K562 (cell line): Measurements from ENCODE around the gene ICAM2. TPM values are rescaled to one million over a fixed set of nuclear protein-coding genes. Genes with fewer than 3 reads are reported as not detected.
A peak's percentile ranks its signal among the peaks of the same experiment; 100 is the strongest.

Source experiments
- ATF6 ChIP-seq: sonication (generic); formaldehyde crosslinking; IDR thresholded peaks from 2 replicates; pipeline ENCODE4 v1.4.0; 2020; ENCODE audit warnings: mild to moderate bottlenecking, missing genetic modification reagents
- C11orf30 ChIP-seq: fragments of 450-650 bp; IDR thresholded peaks from 2 replicates; pipeline ENCODE4 v1.6.1; 2016; ENCODE audit warnings: low read depth, mild to moderate bottlenecking
- DPF2 ChIP-seq: fragments of 450-650 bp; IDR thresholded peaks from 2 replicates; pipeline ENCODE4 v1.6.1; 2016
- FIP1L1 ChIP-seq: fragments of 200-400 bp; formaldehyde crosslinking; IDR thresholded peaks from 2 replicates; pipeline ENCODE4 v1.6.1; 2018; ENCODE audit warnings: mild to moderate bottlenecking, low read depth, low read length; ENCODE audit not compliant: poor library complexity, severe bottlenecking
- GATAD2B ChIP-seq: fragments of 450-650 bp; IDR thresholded peaks from 2 replicates; pipeline ENCODE4 v1.6.1; 2017; ENCODE audit warnings: mild to moderate bottlenecking, borderline replicate concordance
- KLF10 ChIP-seq: fragments of 250-450 bp; sonication (Bioruptor Pico); IDR thresholded peaks from 2 replicates; pipeline ENCODE4 v1.6.1; 2021; ENCODE audit warnings: matching md5 sums
- LARP7 ChIP-seq: fragments of 450-650 bp; IDR thresholded peaks from 2 replicates; pipeline ENCODE4 v1.6.1; 2016
- MECOM ChIP-seq: fragments of 250-450 bp; sonication (Bioruptor Pico); IDR thresholded peaks from 2 replicates; pipeline ENCODE4 v1.8.0; 2022; ENCODE audit warnings: inconsistent platforms
- NR2C2 ChIP-seq, 2 experiments: fragments of 200-800 bp in 1 of 2; sonication (Bioruptor generic) in 1 of 2; sonication (generic) in 1 of 2; formaldehyde crosslinking in 1 of 2; IDR thresholded peaks; 2 replicates each; pipeline versions ENCODE4 v1.6.1 to v1.8.0; 2016 to 2022; ENCODE audit warnings: mild to moderate bottlenecking in 1 of 2, missing compliant biosample characterization in 1 of 2, missing genetic modification characterization in 1 of 2, missing genetic modification reagents in 1 of 2
- PHB ChIP-seq: fragments of 250-450 bp; sonication (Bioruptor Pico); IDR thresholded peaks from 2 replicates; pipeline ENCODE4 v1.5.0; 2021
- POLR2A ChIP-seq: fragments of 450-650 bp; conservative IDR thresholded peaks from 2 replicates; pipeline ENCODE4 v1.6.1; 2016
- RB1 ChIP-seq: fragments of 450-650 bp; IDR thresholded peaks from 2 replicates; pipeline ENCODE4 v1.6.1; 2017; ENCODE audit warnings: low read depth, mild to moderate bottlenecking
- RBM14 ChIP-seq: fragments of 200-400 bp; formaldehyde crosslinking; IDR thresholded peaks from 2 replicates; pipeline ENCODE4 v1.6.1; 2018; ENCODE audit warnings: low read depth, mild to moderate bottlenecking, low read length, moderate library complexity, borderline replicate concordance; ENCODE audit not compliant: insufficient read depth
- SNRNP70 ChIP-seq: fragments of 200-400 bp; formaldehyde crosslinking; optimal IDR thresholded peaks from 2 replicates; pipeline ENCODE3; 2017; ENCODE audit warnings: low read depth, low read length
- SPI1 ChIP-seq: IDR thresholded peaks from 2 replicates; pipeline ENCODE4 v1.6.1; 2011; ENCODE audit warnings: low read depth, low read length, control low read depth, borderline replicate concordance
- STAT5B ChIP-seq: fragments of 250-450 bp; sonication (Bioruptor Pico); IDR thresholded peaks from 2 replicates; pipeline ENCODE4 v1.8.0; 2021; ENCODE audit warnings: mild to moderate bottlenecking, inconsistent platforms
- TARDBP ChIP-seq: fragments of 450-650 bp; IDR thresholded peaks from 2 replicates; pipeline ENCODE4 v1.6.1; 2016
- ZBED1 ChIP-seq: IDR thresholded peaks from 2 replicates; pipeline ENCODE4 v1.6.1; 2014
- ZC3H11A ChIP-seq: IDR thresholded peaks from 2 replicates; pipeline ENCODE4 v1.6.1; 2012; ENCODE audit warnings: low read depth, low read length, improper control_type of control experiment
- polyA plus RNA-seq, 8 experiments: library from polyadenylated mRNA; depleted of rRNA in 4 of 8; stranded (reverse) in 5 of 8; unstranded in 3 of 8; fragments of >200 nt; fragmentation: Nextera tagmentation in 2 of 8; fragmentation: Illumina TruSeq in 1 of 8; extraction: Ambion mirVana in 2 of 8; extraction: Trizol in 1 of 8; gene quantifications; 2 replicates each; pipeline versions ENCODE4 v1.2.1 to v1.2.3, GENCODE V29; 2011 to 2014; ENCODE audit warnings: inconsistent platforms in 1 of 8, missing spikeins in 1 of 8
- total RNA-seq, 7 experiments: library from RNA; depleted of rRNA in 6 of 7; stranded (reverse); fragments of >200 nt in 6 of 7; fragmentation: Illumina TruSeq in 2 of 7; extraction: Trizol in 2 of 7; gene quantifications; 2 replicates each; pipeline versions ENCODE4 v1.2.1 to v1.2.3, GENCODE V29; 2011 to 2021; ENCODE audit warnings: low replicate concordance in 1 of 7
- TF ChIP-seq, protein P1 (sequence below): fragments of 200-400 bp; formaldehyde crosslinking; IDR thresholded peaks from 2 replicates; pipeline ENCODE4 v1.6.1; 2017; ENCODE audit warnings: mild to moderate bottlenecking, low read depth, low read length, moderate library complexity
- TF ChIP-seq, protein P2 (sequence below): fragments of 250-450 bp; sonication (Bioruptor Pico); IDR thresholded peaks from 2 replicates; pipeline ENCODE4 v1.8.0; 2022; ENCODE audit warnings: moderate library complexity, mild to moderate bottlenecking, inconsistent platforms
- TF ChIP-seq, protein P3 (sequence below): sonication (generic); formaldehyde crosslinking; IDR thresholded peaks from 2 replicates; pipeline ENCODE4 v1.8.0; 2022; ENCODE audit warnings: missing genetic modification reagents, mild to moderate bottlenecking, moderate library complexity, borderline replicate concordance
- TF ChIP-seq, protein P4 (sequence below): fragments of 450-650 bp; formaldehyde crosslinking; IDR thresholded peaks from 2 replicates; pipeline ENCODE4 v1.4.0; 2020; ENCODE audit warnings: mild to moderate bottlenecking, moderate library complexity

The ICAM2 gene
- total and polyA plus RNA-seq, 9 of the 15 experiments (the other 6 are each of a cell fraction or from before 2014, with no cell fraction given), result 37.9 to 89.4 (median 60.6) TPM

- TF ChIP-seq RBM14 (no peak), TARDBP (no peak; the same call in 1 of the 2 replicates), NR2C2 (CRISPR knock-in tag; IDR thresholded peaks at IDR 0.05) (no peak), NR2C2 (tag; IDR thresholded peaks at IDR 0.05) (no peak), ATF6 (CRISPR knock-in tag) (no peak), ZBED1 (no peak), STAT5B (CRISPR knock-in tag) (no peak), MECOM (CRISPR knock-in tag) (no peak), SNRNP70 (no peak), SPI1 (no peak), DPF2 (no peak), GATAD2B (no peak), KLF10 (CRISPR knock-in tag) (no peak), FIP1L1 (no peak), LARP7 (no peak), ZC3H11A (no peak), C11orf30 (no peak), RB1 (no peak), POLR2A (no peak), PHB (CRISPR knock-in tag) (0 out of 2 replicates have a peak, but pooled peaks have one; percentile 30)
- TF ChIP-seq, protein P1, sequence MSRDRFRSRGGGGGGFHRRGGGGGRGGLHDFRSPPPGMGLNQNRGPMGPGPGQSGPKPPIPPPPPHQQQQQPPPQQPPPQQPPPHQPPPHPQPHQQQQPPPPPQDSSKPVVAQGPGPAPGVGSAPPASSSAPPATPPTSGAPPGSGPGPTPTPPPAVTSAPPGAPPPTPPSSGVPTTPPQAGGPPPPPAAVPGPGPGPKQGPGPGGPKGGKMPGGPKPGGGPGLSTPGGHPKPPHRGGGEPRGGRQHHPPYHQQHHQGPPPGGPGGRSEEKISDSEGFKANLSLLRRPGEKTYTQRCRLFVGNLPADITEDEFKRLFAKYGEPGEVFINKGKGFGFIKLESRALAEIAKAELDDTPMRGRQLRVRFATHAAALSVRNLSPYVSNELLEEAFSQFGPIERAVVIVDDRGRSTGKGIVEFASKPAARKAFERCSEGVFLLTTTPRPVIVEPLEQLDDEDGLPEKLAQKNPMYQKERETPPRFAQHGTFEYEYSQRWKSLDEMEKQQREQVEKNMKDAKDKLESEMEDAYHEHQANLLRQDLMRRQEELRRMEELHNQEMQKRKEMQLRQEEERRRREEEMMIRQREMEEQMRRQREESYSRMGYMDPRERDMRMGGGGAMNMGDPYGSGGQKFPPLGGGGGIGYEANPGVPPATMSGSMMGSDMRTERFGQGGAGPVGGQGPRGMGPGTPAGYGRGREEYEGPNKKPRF, result no peak
- TF ChIP-seq, protein P2, sequence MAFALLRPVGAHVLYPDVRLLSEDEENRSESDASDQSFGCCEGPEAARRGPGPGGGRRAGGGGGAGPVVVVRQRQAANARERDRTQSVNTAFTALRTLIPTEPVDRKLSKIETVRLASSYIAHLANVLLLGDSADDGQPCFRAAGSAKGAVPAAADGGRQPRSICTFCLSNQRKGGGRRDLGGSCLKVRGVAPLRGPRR (CRISPR knock-in tag), result no peak
- TF ChIP-seq, protein P3, sequence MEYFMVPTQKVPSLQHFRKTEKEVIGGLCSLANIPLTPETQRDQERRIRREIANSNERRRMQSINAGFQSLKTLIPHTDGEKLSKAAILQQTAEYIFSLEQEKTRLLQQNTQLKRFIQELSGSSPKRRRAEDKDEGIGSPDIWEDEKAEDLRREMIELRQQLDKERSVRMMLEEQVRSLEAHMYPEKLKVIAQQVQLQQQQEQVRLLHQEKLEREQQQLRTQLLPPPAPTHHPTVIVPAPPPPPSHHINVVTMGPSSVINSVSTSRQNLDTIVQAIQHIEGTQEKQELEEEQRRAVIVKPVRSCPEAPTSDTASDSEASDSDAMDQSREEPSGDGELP, result no peak
- TF ChIP-seq, protein P4, sequence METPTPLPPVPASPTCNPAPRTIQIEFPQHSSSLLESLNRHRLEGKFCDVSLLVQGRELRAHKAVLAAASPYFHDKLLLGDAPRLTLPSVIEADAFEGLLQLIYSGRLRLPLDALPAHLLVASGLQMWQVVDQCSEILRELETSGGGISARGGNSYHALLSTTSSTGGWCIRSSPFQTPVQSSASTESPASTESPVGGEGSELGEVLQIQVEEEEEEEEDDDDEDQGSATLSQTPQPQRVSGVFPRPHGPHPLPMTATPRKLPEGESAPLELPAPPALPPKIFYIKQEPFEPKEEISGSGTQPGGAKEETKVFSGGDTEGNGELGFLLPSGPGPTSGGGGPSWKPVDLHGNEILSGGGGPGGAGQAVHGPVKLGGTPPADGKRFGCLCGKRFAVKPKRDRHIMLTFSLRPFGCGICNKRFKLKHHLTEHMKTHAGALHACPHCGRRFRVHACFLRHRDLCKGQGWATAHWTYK, result no peak
Measured at GRCh38 chr17:64024781-64025731, 4.6 kb upstream of the ICAM2 start (continued).
